Caco-2 (cell line): ENCODE results near the gene ENTPD2. TPM values are rescaled to one million over a fixed set of nuclear protein-coding genes. Genes with fewer than 3 reads are reported as not detected.

Experiments
- BruUV-seq: library from RNA; stranded (reverse); fragments of 400-500 nt; replicated peaks from 2 replicates; lab custom pipeline; 2021; lab: Mats Ljungman, UMichigan
- CTCF ChIA-PET: fragments of 300-600 bp; sonication (Branson Sonifier 250); formaldehyde crosslinking; loops from one replicate; lab custom pipeline; 2022; ENCODE audit warnings: antibody characterized with exemption; lab: Charles Lee
- POLR2A ChIA-PET: fragments of 300-600 bp; sonication (Branson Sonifier 250); formaldehyde crosslinking; loops from one replicate; lab custom pipeline; 2022; ENCODE audit warnings: antibody characterized with exemption; lab: Charles Lee
- DNase-seq, 2 experiments: peaks; one replicate each; pipeline versions ENCODE4 v3.0.0 to v3.0.0-alpha.2; 2020 to 2022
- H3K27me3 ChIP-seq: replicated peaks from 2 replicates; pipeline ENCODE4 v1.6.0; 2011; ENCODE audit warnings: low read length; ENCODE audit not compliant: control insufficient read depth, insufficient read depth
- H3K36me3 ChIP-seq: 2 replicates; pipeline ENCODE4 v1.5.1; 2011; ENCODE audit warnings: low read length; ENCODE audit not compliant: control insufficient read depth, insufficient read depth
- H3K4me1 ChIP-seq: fragments of 250-450 bp; sonication (Bioruptor Pico); 2 replicates; pipeline ENCODE4 v1.5.1; 2020; ENCODE audit warnings: mild to moderate bottlenecking
- H3K4me3 ChIP-seq: 2 replicates; pipeline ENCODE4 v1.5.1; 2011; ENCODE audit warnings: low read depth, mild to moderate bottlenecking, control low read depth, low read length
- H3K9me3 ChIP-seq: fragments of 250-450 bp; sonication (Bioruptor Pico); 2 replicates; pipeline ENCODE4 v1.5.1; 2020; ENCODE audit warnings: mild to moderate bottlenecking, moderate library complexity
- H3K27ac Mint-ChIP-seq: one replicate; pipeline ENCODE4 v1.8.0; 2022; ENCODE audit warnings: mixed read lengths; ENCODE audit not compliant: unreplicated experiment
- H3K27me3 Mint-ChIP-seq: one replicate; pipeline ENCODE4 v1.8.0; 2022; ENCODE audit warnings: mixed read lengths; ENCODE audit not compliant: insufficient read depth, unreplicated experiment
- H3K36me3 Mint-ChIP-seq: one replicate; pipeline ENCODE4 v1.8.0; 2022; ENCODE audit warnings: mild to moderate bottlenecking, mixed read lengths; ENCODE audit not compliant: insufficient read depth, unreplicated experiment
- H3K4me1 Mint-ChIP-seq: one replicate; pipeline ENCODE4 v1.8.0; 2022; ENCODE audit warnings: low read depth, mixed read lengths; ENCODE audit not compliant: unreplicated experiment
- H3K4me3 Mint-ChIP-seq: one replicate; pipeline ENCODE4 v1.8.0; 2022; ENCODE audit warnings: mild to moderate bottlenecking, moderate library complexity, mixed read lengths; ENCODE audit not compliant: unreplicated experiment
- H3K9me3 Mint-ChIP-seq: one replicate; pipeline ENCODE4 v1.8.0; 2022; ENCODE audit warnings: mixed read lengths; ENCODE audit not compliant: unreplicated experiment
- CTCF ChIP-seq, 2 experiments: fragments of 200-600 bp in 1 of 2; IDR thresholded peaks; 1 replicate in 1 of 2; 2 replicates in 1 of 2; pipeline versions ENCODE4 v1.5.1 to v1.8.0; 2011 to 2022; ENCODE audit warnings: antibody characterized with exemption in 1 of 2, control low read depth in 1 of 2, inconsistent platforms in 1 of 2, low read depth in 1 of 2, low read length in 1 of 2, mild to moderate bottlenecking in 1 of 2, moderate library complexity in 1 of 2; ENCODE audit not compliant: insufficient read depth in 1 of 2, severe bottlenecking in 1 of 2, unreplicated experiment in 1 of 2
- intact Hi-C: fragments of 100-400 bp; cut with micrococcal nuclease; formaldehyde crosslinking; loops from one replicate; pipeline ENCODE4 v1.10.0; 2022; ENCODE audit not compliant: unreplicated experiment
- total RNA-seq: library from RNA; stranded (reverse); gene quantifications from 2 replicates; pipeline ENCODE4 v1.2.3, GENCODE V29; 2022

The ENTPD2 gene
- total RNA-seq, 1 experiment from 2014 or later = 2.9 TPM

- H3K27ac Mint-ChIP-seq = no peak overlapping the region
- ChIA-PET CTCF (interaction anchor here (0.7 to 2.8 kb wide), 7 partner anchors 11 to 24 kb away, joined by 3 to 24 read pairs (median 3); no protein-coding TSS in a partner anchor), POLR2A (interaction anchor here (0.6 to 1.3 kb wide), 2 partner anchors 17 to 33 kb away, joined by 5 to 9 read pairs; partner anchors contain the start of gene SAPCD2)
- no TSS peak for BruUV-seq
- Histone ChIP-seq H3K27me3 (no peaks in the 10 kb centered on the region), H3K36me3 (no peaks in the 10 kb centered on the region), H3K4me3 (peak overlapping the region; percentile 51), H3K9me3 (no peaks in the 10 kb centered on the region), H3K4me1 (peaks cover 18% of the 10 kb centered on the region)
- TF ChIP-seq CTCF (IDR thresholded peaks at IDR 0.05; ENCODE audit: insufficient read depth in 1 of 2, low read depth in 1 of 2, low read length in 1 of 2, severe bottlenecking in 1 of 2, unreplicated experiment in 1 of 2) = no peak
- peaks cover 6% of the 10 kb centered on the region for H3K4me1 Mint-ChIP-seq
- intact Hi-C loops = no loop called here
- H3K36me3 Mint-ChIP-seq = peaks cover 4% of the 10 kb centered on the region
- no peak for DNase-seq
- H3K4me3 Mint-ChIP-seq = peak overlapping the region; percentile 66
- H3K9me3 Mint-ChIP-seq = no peaks in the 10 kb centered on the region
- H3K27me3 Mint-ChIP-seq = no peaks in the 10 kb centered on the region
Observed at GRCh38 chr9:137052998-137053943, 590 bp downstream of the ENTPD2 start.

- Mint-ChIP-seq H3K9me3 (no peaks in the 10 kb centered on the region), H3K27me3 (no peaks in the 10 kb centered on the region)
Observed at GRCh38 chr9:137052293-137052692, 1.6 kb downstream of the ENTPD2 start.

More at GRCh38 chr9:137052293-137052692, 1.6 kb downstream of the ENTPD2 start:
- Histone ChIP-seq H3K4me3 (no peak overlapping the region), H3K27me3 (no peaks in the 10 kb centered on the region), H3K9me3 (no peaks in the 10 kb centered on the region), H3K4me1 (peaks cover 18% of the 10 kb centered on the region), H3K36me3 (no peaks in the 10 kb centered on the region)
- no TSS peak for BruUV-seq
- ChIA-PET CTCF (interaction anchor here (1.0 to 1.1 kb wide), 3 partner anchors 15 to 18 kb away, joined by 3 to 5 read pairs (median 3); no protein-coding TSS in a partner anchor), POLR2A (interaction anchor here (0.6 kb wide), 2 partner anchors 34 to 42 kb away, joined by 5 read pairs; no protein-coding TSS in a partner anchor)
- no peak for DNase-seq
- peak overlapping the region; percentile 11 for H3K4me3 Mint-ChIP-seq
- TF ChIP-seq CTCF (IDR thresholded peaks at IDR 0.05; ENCODE audit: insufficient read depth in 1 of 2, low read depth in 1 of 2, low read length in 1 of 2, severe bottlenecking in 1 of 2, unreplicated experiment in 1 of 2) = no peak
- intact Hi-C loops = no loop called here
- peaks cover 6% of the 10 kb centered on the region for H3K4me1 Mint-ChIP-seq
- no peak overlapping the region for H3K27ac Mint-ChIP-seq
- H3K36me3 Mint-ChIP-seq = peaks cover 4% of the 10 kb centered on the region
